ENCODE results near the gene VWA2.

- TF ChIP-seq, protein P1, sequence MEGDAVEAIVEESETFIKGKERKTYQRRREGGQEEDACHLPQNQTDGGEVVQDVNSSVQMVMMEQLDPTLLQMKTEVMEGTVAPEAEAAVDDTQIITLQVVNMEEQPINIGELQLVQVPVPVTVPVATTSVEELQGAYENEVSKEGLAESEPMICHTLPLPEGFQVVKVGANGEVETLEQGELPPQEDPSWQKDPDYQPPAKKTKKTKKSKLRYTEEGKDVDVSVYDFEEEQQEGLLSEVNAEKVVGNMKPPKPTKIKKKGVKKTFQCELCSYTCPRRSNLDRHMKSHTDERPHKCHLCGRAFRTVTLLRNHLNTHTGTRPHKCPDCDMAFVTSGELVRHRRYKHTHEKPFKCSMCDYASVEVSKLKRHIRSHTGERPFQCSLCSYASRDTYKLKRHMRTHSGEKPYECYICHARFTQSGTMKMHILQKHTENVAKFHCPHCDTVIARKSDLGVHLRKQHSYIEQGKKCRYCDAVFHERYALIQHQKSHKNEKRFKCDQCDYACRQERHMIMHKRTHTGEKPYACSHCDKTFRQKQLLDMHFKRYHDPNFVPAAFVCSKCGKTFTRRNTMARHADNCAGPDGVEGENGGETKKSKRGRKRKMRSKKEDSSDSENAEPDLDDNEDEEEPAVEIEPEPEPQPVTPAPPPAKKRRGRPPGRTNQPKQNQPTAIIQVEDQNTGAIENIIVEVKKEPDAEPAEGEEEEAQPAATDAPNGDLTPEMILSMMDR (IDR thresholded peaks at IDR 0.05), result no peak
- TF ChIP-seq ZFX (IDR thresholded peaks at IDR 0.05; ENCODE audit: borderline replicate concordance), result no peak
Measured at GRCh38 chr10:114305521-114305925, 66.5 kb downstream of the VWA2 start.
